Measurements from ENCODE around the gene IL36RN.

DNA sequence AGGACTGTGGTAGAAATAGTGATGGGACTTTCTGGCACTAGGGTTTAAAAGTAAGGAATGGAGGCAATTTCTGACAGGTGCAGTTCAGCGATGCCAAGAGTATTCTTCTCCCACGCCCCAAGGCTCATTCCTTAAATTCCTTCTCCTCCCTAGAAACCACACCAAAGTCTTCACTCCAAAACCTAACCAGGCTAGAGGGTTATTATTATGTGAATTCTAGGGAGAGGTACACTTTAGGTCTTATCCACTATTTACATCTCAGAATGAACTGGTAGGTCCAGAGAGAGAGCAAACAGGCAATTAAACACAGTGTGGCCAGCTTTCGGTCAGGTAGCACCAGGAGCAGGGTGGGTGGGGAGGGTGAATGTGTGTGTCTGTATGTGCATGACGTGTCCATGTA lies 20.1 kb downstream of the IL36RN start:
- no peak for TF ChIP-seq GABPA (IDR thresholded peaks at IDR 0.05; ENCODE audit: low read depth)
- TF ChIP-seq, protein P1, sequence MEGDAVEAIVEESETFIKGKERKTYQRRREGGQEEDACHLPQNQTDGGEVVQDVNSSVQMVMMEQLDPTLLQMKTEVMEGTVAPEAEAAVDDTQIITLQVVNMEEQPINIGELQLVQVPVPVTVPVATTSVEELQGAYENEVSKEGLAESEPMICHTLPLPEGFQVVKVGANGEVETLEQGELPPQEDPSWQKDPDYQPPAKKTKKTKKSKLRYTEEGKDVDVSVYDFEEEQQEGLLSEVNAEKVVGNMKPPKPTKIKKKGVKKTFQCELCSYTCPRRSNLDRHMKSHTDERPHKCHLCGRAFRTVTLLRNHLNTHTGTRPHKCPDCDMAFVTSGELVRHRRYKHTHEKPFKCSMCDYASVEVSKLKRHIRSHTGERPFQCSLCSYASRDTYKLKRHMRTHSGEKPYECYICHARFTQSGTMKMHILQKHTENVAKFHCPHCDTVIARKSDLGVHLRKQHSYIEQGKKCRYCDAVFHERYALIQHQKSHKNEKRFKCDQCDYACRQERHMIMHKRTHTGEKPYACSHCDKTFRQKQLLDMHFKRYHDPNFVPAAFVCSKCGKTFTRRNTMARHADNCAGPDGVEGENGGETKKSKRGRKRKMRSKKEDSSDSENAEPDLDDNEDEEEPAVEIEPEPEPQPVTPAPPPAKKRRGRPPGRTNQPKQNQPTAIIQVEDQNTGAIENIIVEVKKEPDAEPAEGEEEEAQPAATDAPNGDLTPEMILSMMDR (IDR thresholded peaks at IDR 0.05; ENCODE audit: insufficient read depth, low read length), result no peak
- TF ChIP-seq POLR2AphosphoS5 (IDR thresholded peaks at IDR 0.05; ENCODE audit: low read depth), result no peak

All from HL-60 (cell line).